ENCODE data around the gene PCLO. TPM values are rescaled to one million over a fixed set of nuclear protein-coding genes. Genes with fewer than 3 reads are reported as not detected.

The PCLO gene
- total RNA-seq, 1 experiment from 2014 or later: 2.3 TPM

GRCh38 chr7:83161186-83161585 lies 1.5 kb downstream of the PCLO start:
- POLR2A ChIA-PET: interaction anchor here (0.6 to 2.2 kb wide), 4 partner anchors 9 to 1612 kb away, joined by 3 to 12 read pairs (median 5); no protein-coding TSS in a partner anchor
- intact Hi-C loops (cut with micrococcal nuclease): loop anchor here (5.0 kb wide), 1 partner anchor 349 kb away; no protein-coding TSS in a partner anchor
- no peaks in the 10 kb centered on the region for H3K36me3 Mint-ChIP-seq (ENCODE audit: insufficient read depth, unreplicated experiment)
- no peaks in the 10 kb centered on the region for H3K27me3 Mint-ChIP-seq (ENCODE audit: insufficient read depth, unreplicated experiment)
- BruUV-seq (replicated peaks): no TSS peak
- peaks cover 7% of the 10 kb centered on the region for H3K4me1 Mint-ChIP-seq (ENCODE audit: insufficient read depth, unreplicated experiment)
- DNase-seq (ENCODE audit: unreplicated experiment): no peak
- TF ChIP-seq CTCF (IDR thresholded peaks at IDR 0.05; ENCODE audit: unreplicated experiment): no peak
- H3K9me3 Mint-ChIP-seq (ENCODE audit: unreplicated experiment): no peaks in the 10 kb centered on the region
- H3K27ac Mint-ChIP-seq (ENCODE audit: low read depth, unreplicated experiment): no peak overlapping the region
- peak overlapping the region; percentile 83 for H3K4me3 Mint-ChIP-seq (ENCODE audit: unreplicated experiment)
- CTCF ChIA-PET: no interaction called here

- BruUV-seq (replicated peaks): no TSS peak
- Mint-ChIP-seq H3K36me3 (ENCODE audit: insufficient read depth, unreplicated experiment) (no peaks in the 10 kb centered on the region), H3K27ac (ENCODE audit: low read depth, unreplicated experiment) (no peak overlapping the region), H3K4me3 (ENCODE audit: unreplicated experiment) (no peak overlapping the region), H3K9me3 (ENCODE audit: unreplicated experiment) (no peaks in the 10 kb centered on the region), H3K27me3 (ENCODE audit: insufficient read depth, unreplicated experiment) (no peaks in the 10 kb centered on the region), H3K4me1 (ENCODE audit: insufficient read depth, unreplicated experiment) (peaks cover 7% of the 10 kb centered on the region)
- no peak for TF ChIP-seq CTCF (IDR thresholded peaks at IDR 0.05; ENCODE audit: unreplicated experiment)
- intact Hi-C loops (cut with micrococcal nuclease): loop anchor here (5.0 kb wide), 1 partner anchor 347 kb away; no protein-coding TSS in a partner anchor
- CTCF ChIA-PET: no interaction called here
- POLR2A ChIA-PET: no interaction called here
- no peak for DNase-seq (ENCODE audit: unreplicated experiment)
These were observed 3.0 kb downstream of the PCLO start for GRCh38 chr7:83159731-83160130.

- no peak for TF ChIP-seq CTCF (IDR thresholded peaks at IDR 0.05; ENCODE audit: unreplicated experiment)
- Mint-ChIP-seq H3K27me3 (ENCODE audit: insufficient read depth, unreplicated experiment) (no peaks in the 10 kb centered on the region), H3K4me3 (ENCODE audit: unreplicated experiment) (no peak overlapping the region), H3K36me3 (ENCODE audit: insufficient read depth, unreplicated experiment) (no peaks in the 10 kb centered on the region), H3K9me3 (ENCODE audit: unreplicated experiment) (no peaks in the 10 kb centered on the region), H3K27ac (ENCODE audit: low read depth, unreplicated experiment) (no peak overlapping the region), H3K4me1 (ENCODE audit: insufficient read depth, unreplicated experiment) (no peaks in the 10 kb centered on the region)
- intact Hi-C loops (cut with micrococcal nuclease): no loop called here
- ChIA-PET CTCF (no interaction called here), POLR2A (interaction anchor here (0.6 kb wide), 1 partner anchor 8 kb away, joined by 3 read pairs; no protein-coding TSS in a partner anchor)
- no peak for DNase-seq (ENCODE audit: unreplicated experiment)
- BruUV-seq (replicated peaks): no TSS peak
These were observed 6.7 kb downstream of the PCLO start for GRCh38 chr7:83156006-83156405.

- BruUV-seq (replicated peaks): no TSS peak
- Mint-ChIP-seq H3K36me3 (ENCODE audit: insufficient read depth, unreplicated experiment) (no peaks in the 10 kb centered on the region), H3K4me3 (ENCODE audit: unreplicated experiment) (no peak overlapping the region), H3K4me1 (ENCODE audit: insufficient read depth, unreplicated experiment) (peaks cover 3% of the 10 kb centered on the region), H3K9me3 (ENCODE audit: unreplicated experiment) (no peaks in the 10 kb centered on the region), H3K27me3 (ENCODE audit: insufficient read depth, unreplicated experiment) (no peaks in the 10 kb centered on the region), H3K27ac (ENCODE audit: low read depth, unreplicated experiment) (no peak overlapping the region)
- TF ChIP-seq CTCF (IDR thresholded peaks at IDR 0.05; ENCODE audit: unreplicated experiment): no peak
- DNase-seq (ENCODE audit: unreplicated experiment): no peak
- intact Hi-C loops (cut with micrococcal nuclease): no loop called here
- ChIA-PET CTCF (interaction anchor here (0.6 kb wide), 1 partner anchor 69 kb away, joined by 3 read pairs; no protein-coding TSS in a partner anchor), POLR2A (no interaction called here)
These were observed 7.3 kb downstream of the PCLO start for GRCh38 chr7:83155407-83155806.

All from MCF 10A (cell line).